PC-9 (cell line): ENCODE data around the gene PSMB7.

Experiments
- EZH2 ChIP-seq: fragments of 200-600 bp; sonication (generic); IDR thresholded peaks from 2 replicates; pipeline ENCODE4 v1.8.0; 2017; ENCODE audit warnings: antibody characterized with exemption, low read depth
- TF ChIP-seq, protein P1 (sequence below): fragments of 200-600 bp; sonication (generic); conservative IDR thresholded peaks from 2 replicates; pipeline ENCODE4 v1.6.1; 2017; ENCODE audit warnings: mixed run types, antibody characterized with exemption, mild to moderate bottlenecking, moderate library complexity

DNA sequence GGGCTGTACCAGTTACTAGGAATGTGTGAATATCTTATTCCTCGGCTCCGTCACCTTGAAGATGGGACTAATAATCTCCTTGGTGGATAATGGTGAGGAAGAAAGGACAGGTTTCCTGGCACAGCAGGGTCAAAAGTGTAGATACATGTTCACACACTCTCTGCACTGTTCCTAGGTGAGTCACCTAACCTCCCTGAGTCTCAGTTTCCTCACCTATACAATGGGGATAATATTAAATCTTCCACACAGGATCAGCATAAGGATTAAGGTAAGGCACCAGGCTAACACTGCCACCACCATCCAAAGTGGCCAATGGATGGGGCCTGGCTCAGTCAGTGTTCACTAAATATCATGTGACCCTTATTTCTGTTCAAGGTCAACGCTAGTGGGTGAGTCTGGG is 66.9 kb downstream of the PSMB7 start:
- TF ChIP-seq, protein P1, sequence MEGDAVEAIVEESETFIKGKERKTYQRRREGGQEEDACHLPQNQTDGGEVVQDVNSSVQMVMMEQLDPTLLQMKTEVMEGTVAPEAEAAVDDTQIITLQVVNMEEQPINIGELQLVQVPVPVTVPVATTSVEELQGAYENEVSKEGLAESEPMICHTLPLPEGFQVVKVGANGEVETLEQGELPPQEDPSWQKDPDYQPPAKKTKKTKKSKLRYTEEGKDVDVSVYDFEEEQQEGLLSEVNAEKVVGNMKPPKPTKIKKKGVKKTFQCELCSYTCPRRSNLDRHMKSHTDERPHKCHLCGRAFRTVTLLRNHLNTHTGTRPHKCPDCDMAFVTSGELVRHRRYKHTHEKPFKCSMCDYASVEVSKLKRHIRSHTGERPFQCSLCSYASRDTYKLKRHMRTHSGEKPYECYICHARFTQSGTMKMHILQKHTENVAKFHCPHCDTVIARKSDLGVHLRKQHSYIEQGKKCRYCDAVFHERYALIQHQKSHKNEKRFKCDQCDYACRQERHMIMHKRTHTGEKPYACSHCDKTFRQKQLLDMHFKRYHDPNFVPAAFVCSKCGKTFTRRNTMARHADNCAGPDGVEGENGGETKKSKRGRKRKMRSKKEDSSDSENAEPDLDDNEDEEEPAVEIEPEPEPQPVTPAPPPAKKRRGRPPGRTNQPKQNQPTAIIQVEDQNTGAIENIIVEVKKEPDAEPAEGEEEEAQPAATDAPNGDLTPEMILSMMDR, result no peak
- no peak for TF ChIP-seq EZH2
